Endodermal cell (in vitro differentiated cells): ENCODE data around the gene PLCL2. TPM values are rescaled to one million over a fixed set of nuclear protein-coding genes. Genes with fewer than 3 reads are reported as not detected.

Source experiments
- DNase-seq: peaks from one replicate; pipeline ENCODE4 v3.0.0-alpha.2; 2017
- H3K27ac ChIP-seq: 2 replicates; pipeline ENCODE4 v1.5.1; 2013; ENCODE audit warnings: mild to moderate bottlenecking, low read depth, low read length, moderate library complexity
- H3K27me3 ChIP-seq: 2 replicates; pipeline ENCODE4 v1.6.1; 2013; ENCODE audit warnings: mild to moderate bottlenecking, low read length, moderate library complexity; ENCODE audit not compliant: insufficient read depth, control insufficient read depth, poor library complexity, severe bottlenecking
- H3K36me3 ChIP-seq: 2 replicates; pipeline ENCODE4 v1.7.0; 2013; ENCODE audit warnings: mild to moderate bottlenecking, low read length, moderate library complexity; ENCODE audit not compliant: control insufficient read depth, insufficient read depth
- H3K4me1 ChIP-seq: one replicate; pipeline ENCODE4 v1.7.0; 2013; ENCODE audit warnings: low read length; ENCODE audit not compliant: control insufficient read depth, insufficient read depth
- H3K4me3 ChIP-seq: 2 replicates; pipeline ENCODE4 v1.5.1; 2013; ENCODE audit warnings: mild to moderate bottlenecking, low read length, moderate library complexity
- H3K9ac ChIP-seq: 2 replicates; pipeline ENCODE4 v1.6.1; 2013; ENCODE audit warnings: mild to moderate bottlenecking, low read length, moderate library complexity; ENCODE audit not compliant: poor library complexity, severe bottlenecking; ENCODE audit errors: extremely low read depth
- H3K9me3 ChIP-seq: 2 replicates; pipeline ENCODE4 v1.6.1; 2013; ENCODE audit warnings: mild to moderate bottlenecking, low read length, moderate library complexity; ENCODE audit not compliant: control insufficient read depth
- H3K27ac Mint-ChIP-seq: 2 replicates; pipeline ENCODE4 v1.8.0; 2020; ENCODE audit warnings: mixed read lengths
- H3K27me3 Mint-ChIP-seq: 2 replicates; pipeline ENCODE4 v1.8.0; 2021; ENCODE audit warnings: mild to moderate bottlenecking, mixed read lengths; ENCODE audit not compliant: insufficient read depth
- H3K36me3 Mint-ChIP-seq: 2 replicates; pipeline ENCODE4 v1.8.0; 2020; ENCODE audit warnings: low read depth, mixed read lengths
- H3K4me1 Mint-ChIP-seq: 2 replicates; pipeline ENCODE4 v1.8.0; 2020; ENCODE audit warnings: mixed read lengths
- H3K4me3 Mint-ChIP-seq: 2 replicates; pipeline ENCODE4 v1.8.0; 2020; ENCODE audit warnings: mild to moderate bottlenecking, moderate library complexity, mixed read lengths
- H3K9me3 Mint-ChIP-seq: 2 replicates; pipeline ENCODE4 v1.8.0; 2020; ENCODE audit warnings: mild to moderate bottlenecking, mixed read lengths
- WGBS, 2 experiments: methylation state at CpG; one replicate each; pipeline versions ENCODE4 v1.1.5 to v1.1.7; 2013; ENCODE audit warnings: missing lambda C conversion rate in 2 of 2, mixed read lengths in 1 of 2; ENCODE audit not compliant: insufficient coverage in 1 of 2, insufficient read length in 1 of 2; 5-methylcytosine and 5-hydroxymethylcytosine counted together
- total RNA-seq, 2 donors: library from RNA; stranded (reverse); fragmentation: NEBNext Ultra II Directional in 1 of 2; extraction: Animal tissue kit (Norgen Biotek cat#: 25700) in 1 of 2; gene quantifications; 2 replicates in 1 of 2; 3 replicates in 1 of 2; pipeline ENCODE4 v1.2.1, GENCODE V29; 2021
- TF ChIP-seq, protein P1 (sequence below): fragments of 200-600 bp; sonication (generic); conservative IDR thresholded peaks from 2 replicates; pipeline ENCODE4 v1.5.0; 2021; ENCODE audit warnings: antibody characterized with exemption, mild to moderate bottlenecking

Gene PLCL2
- total RNA-seq, 2 donors from 2014 or later, result 4.2 to 6.9 TPM

DNA sequence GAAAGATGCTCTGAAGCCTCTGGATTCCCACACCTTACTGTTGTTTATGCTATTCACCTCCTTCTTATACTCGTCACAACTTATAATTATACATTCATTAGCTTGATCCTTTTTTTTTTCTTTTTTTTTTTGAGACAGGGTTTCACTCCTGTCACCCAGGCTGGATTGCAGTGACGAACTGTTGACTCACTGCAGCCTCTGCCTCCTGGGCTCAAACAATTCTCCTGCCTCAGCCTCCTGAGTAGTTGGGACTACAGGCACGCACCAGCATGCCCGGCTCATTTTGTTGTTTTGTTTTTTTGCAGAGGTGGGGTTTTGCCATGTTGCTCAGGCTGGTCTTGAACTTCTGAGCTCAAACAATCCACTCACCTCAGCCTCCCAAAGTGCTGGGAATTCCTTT lies 143.6 kb downstream of the PLCL2 start:
- H3K27ac Mint-ChIP-seq, result no peak overlapping the region
- no peak for DNase-seq
- H3K4me1 Mint-ChIP-seq, result peaks cover 2% of the 10 kb centered on the region
- 86 to 92% methylated on average over 3 to 4 of the region's 4 CpGs for WGBS, 2 experiments
- Histone ChIP-seq H3K27ac (no peak overlapping the region), H3K27me3 (no peaks in the 10 kb centered on the region), H3K36me3 (no peaks in the 10 kb centered on the region), H3K4me1 (no peaks in the 10 kb centered on the region), H3K9me3 (no peaks in the 10 kb centered on the region), H3K9ac (no peak overlapping the region), H3K4me3 (no peak overlapping the region)
- peaks cover 5% of the 10 kb centered on the region for H3K27me3 Mint-ChIP-seq
- H3K4me3 Mint-ChIP-seq, result no peak overlapping the region
- H3K36me3 Mint-ChIP-seq, result no peaks in the 10 kb centered on the region
- H3K9me3 Mint-ChIP-seq, result no peaks in the 10 kb centered on the region
- TF ChIP-seq, protein P1, sequence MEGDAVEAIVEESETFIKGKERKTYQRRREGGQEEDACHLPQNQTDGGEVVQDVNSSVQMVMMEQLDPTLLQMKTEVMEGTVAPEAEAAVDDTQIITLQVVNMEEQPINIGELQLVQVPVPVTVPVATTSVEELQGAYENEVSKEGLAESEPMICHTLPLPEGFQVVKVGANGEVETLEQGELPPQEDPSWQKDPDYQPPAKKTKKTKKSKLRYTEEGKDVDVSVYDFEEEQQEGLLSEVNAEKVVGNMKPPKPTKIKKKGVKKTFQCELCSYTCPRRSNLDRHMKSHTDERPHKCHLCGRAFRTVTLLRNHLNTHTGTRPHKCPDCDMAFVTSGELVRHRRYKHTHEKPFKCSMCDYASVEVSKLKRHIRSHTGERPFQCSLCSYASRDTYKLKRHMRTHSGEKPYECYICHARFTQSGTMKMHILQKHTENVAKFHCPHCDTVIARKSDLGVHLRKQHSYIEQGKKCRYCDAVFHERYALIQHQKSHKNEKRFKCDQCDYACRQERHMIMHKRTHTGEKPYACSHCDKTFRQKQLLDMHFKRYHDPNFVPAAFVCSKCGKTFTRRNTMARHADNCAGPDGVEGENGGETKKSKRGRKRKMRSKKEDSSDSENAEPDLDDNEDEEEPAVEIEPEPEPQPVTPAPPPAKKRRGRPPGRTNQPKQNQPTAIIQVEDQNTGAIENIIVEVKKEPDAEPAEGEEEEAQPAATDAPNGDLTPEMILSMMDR, result no peak

- DNase-seq, result no peak
- no peaks in the 10 kb centered on the region for H3K4me1 ChIP-seq
- no peak overlapping the region for H3K4me3 Mint-ChIP-seq
- H3K27ac ChIP-seq, result no peak overlapping the region
- no peak overlapping the region for H3K27ac Mint-ChIP-seq
- peaks cover 2% of the 10 kb centered on the region for H3K27me3 Mint-ChIP-seq
- 90 to 100% methylated on average over 1 to 3 of the region's 3 CpGs for WGBS, 2 experiments
- no peaks in the 10 kb centered on the region for H3K27me3 ChIP-seq
- H3K9ac ChIP-seq, result no peak overlapping the region
- no peaks in the 10 kb centered on the region for H3K36me3 Mint-ChIP-seq
- no peaks in the 10 kb centered on the region for H3K36me3 ChIP-seq
- no peaks in the 10 kb centered on the region for H3K9me3 Mint-ChIP-seq
- TF ChIP-seq, protein P1, result no peak
- H3K4me1 Mint-ChIP-seq, result peaks cover 2% of the 10 kb centered on the region
- no peak overlapping the region for H3K4me3 ChIP-seq
- H3K9me3 ChIP-seq, result no peaks in the 10 kb centered on the region
These were observed 145.7 kb downstream of the PLCL2 start for GRCh38 chr3:17030438-17030837.

DNA sequence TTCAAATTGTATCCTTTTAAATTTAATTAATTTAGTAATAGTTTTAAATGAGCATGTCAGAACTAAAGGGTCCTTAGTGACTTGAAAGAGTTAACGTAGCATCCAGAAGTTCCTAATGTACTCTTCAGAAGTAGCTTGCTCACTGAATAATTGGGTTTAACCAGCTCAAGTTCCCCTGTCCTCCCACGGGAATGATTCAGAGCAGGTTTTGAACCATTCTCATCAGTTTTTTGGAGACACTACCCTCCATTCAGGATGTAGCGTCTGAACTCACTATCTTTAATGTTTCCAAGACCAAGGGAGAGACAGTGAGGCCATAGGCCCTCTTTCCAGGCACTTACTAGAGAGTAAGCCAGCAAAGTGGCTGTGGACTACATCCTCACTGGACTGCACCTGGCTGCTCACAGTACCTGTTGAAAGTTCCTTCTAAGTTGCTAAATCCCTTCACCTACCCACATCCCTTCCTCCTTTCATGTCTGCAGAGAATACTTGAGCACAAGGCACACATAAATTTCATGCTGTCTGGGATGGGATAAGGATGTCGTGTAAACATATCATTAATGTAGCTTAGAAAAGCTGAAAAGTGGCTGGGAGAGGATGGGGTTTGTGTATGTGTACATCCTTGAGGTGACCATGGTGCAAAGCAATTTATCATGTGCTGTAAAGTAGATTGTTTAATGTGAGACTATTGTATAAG lies 146.3 kb downstream of the PLCL2 start:
- H3K36me3 ChIP-seq, result no peaks in the 10 kb centered on the region
- Mint-ChIP-seq H3K4me3 (no peak overlapping the region), H3K27me3 (peaks cover 2% of the 10 kb centered on the region), H3K36me3 (no peaks in the 10 kb centered on the region), H3K9me3 (no peaks in the 10 kb centered on the region), H3K4me1 (peaks cover 2% of the 10 kb centered on the region), H3K27ac (no peak overlapping the region)
- H3K4me1 ChIP-seq, result no peaks in the 10 kb centered on the region
- no peak overlapping the region for H3K4me3 ChIP-seq
- H3K9ac ChIP-seq, result no peak overlapping the region
- H3K9me3 ChIP-seq, result no peaks in the 10 kb centered on the region
- 89 to 90% methylated on average over 4 of the region's 4 CpGs for WGBS, 2 experiments
- H3K27ac ChIP-seq, result no peak overlapping the region
- H3K27me3 ChIP-seq, result no peaks in the 10 kb centered on the region
- DNase-seq, result no peak
- TF ChIP-seq, protein P1, result no peak
